ENCODE results near the gene RFNG. TPM values are rescaled to one million over a fixed set of nuclear protein-coding genes. Genes with fewer than 3 reads are reported as not detected.
"Not testable (repeated sequence)": the region's sequence is repeated elsewhere in the genome, so short reads cannot be mapped to it uniquely, and the experiment has no call there.

Gene RFNG
- total RNA-seq, 4 donors from 2014 or later, result 33.2 to 92.0 (median 48.8) TPM

DNA sequence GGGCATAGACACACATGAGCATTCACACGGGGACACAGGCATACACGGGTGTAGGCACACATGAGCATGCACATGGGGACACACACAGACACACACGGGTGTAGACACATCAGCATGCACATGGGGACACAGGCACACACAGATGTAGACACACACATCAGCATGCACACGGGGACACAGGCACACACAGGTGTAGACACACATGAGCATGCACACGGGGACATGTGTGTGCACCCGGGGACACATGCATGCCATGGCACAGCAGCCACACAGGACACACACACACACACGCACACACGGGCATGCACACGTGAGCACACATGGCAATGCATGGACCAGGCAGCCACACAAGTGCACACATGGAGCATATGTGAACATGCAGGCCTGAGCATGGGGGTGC, 9.0 kb downstream of the RFNG start:
- in situ Hi-C loops (cut with MboI; ENCODE audit: low pct_ligation_motif_present in 1 of 4, low pct_unique_long_range_greater_than_20kb in 1 of 4, low sequenced_read_pairs in 3 of 4), result loop anchor here in 2 of 4 donors (25.0 kb wide), 1 partner anchor 120 kb away; no protein-coding TSS in a partner anchor

GRCh38 chr17:82041144-82041814, 10.3 kb downstream of the RFNG start:
- 82 to 85% methylated on average over 15 to 17 of the region's 17 CpGs for WGBS, 2 donors (ENCODE audit: low coverage in 1 of 2)
- TF ChIP-seq POLR2A (IDR thresholded peaks at IDR 0.05) (no peak), EP300 (IDR thresholded peaks at IDR 0.05; ENCODE audit: low read depth) (no peak), POLR2AphosphoS5 (IDR thresholded peaks at IDR 0.05) (no peak)
- TF ChIP-seq, protein P1, sequence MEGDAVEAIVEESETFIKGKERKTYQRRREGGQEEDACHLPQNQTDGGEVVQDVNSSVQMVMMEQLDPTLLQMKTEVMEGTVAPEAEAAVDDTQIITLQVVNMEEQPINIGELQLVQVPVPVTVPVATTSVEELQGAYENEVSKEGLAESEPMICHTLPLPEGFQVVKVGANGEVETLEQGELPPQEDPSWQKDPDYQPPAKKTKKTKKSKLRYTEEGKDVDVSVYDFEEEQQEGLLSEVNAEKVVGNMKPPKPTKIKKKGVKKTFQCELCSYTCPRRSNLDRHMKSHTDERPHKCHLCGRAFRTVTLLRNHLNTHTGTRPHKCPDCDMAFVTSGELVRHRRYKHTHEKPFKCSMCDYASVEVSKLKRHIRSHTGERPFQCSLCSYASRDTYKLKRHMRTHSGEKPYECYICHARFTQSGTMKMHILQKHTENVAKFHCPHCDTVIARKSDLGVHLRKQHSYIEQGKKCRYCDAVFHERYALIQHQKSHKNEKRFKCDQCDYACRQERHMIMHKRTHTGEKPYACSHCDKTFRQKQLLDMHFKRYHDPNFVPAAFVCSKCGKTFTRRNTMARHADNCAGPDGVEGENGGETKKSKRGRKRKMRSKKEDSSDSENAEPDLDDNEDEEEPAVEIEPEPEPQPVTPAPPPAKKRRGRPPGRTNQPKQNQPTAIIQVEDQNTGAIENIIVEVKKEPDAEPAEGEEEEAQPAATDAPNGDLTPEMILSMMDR (IDR thresholded peaks at IDR 0.05), result no peak
- Histone ChIP-seq H3K36me3 (no peaks in the 10 kb centered on the region), H3K4me3 (no peak overlapping the region), H3K27ac (no peak overlapping the region), H3K4me1 (peaks cover 6 to 13% (median 11%) of the 10 kb centered on the region in 4 donors), H3K9me3 (no peaks in the 10 kb centered on the region), H3K27me3 (no peaks in the 10 kb centered on the region)
- in situ Hi-C loops (cut with MboI; ENCODE audit: low pct_ligation_motif_present in 1 of 4, low pct_unique_long_range_greater_than_20kb in 1 of 4, low sequenced_read_pairs in 3 of 4), result loop anchor here in 2 of 4 donors (25.0 kb wide), 1 partner anchor 121 kb away; no protein-coding TSS in a partner anchor
- no peak for DNase-seq
- intact Hi-C loops (cut with DNase I; ENCODE audit: low total_unique reads), result no loop called here

More for the DNA sequence above, 9.0 kb downstream of the RFNG start:
- no peak for DNase-seq
- H3K4me3 ChIP-seq, result no peak overlapping the region
- H3K4me1 ChIP-seq, result peaks cover 0 to 4% (median 4%) of the 10 kb centered on the region in 4 donors
- H3K36me3 ChIP-seq, result no peaks in the 10 kb centered on the region
- intact Hi-C loops (cut with DNase I; ENCODE audit: low total_unique reads), result no loop called here
- no peaks in the 10 kb centered on the region for H3K27me3 ChIP-seq
- WGBS, 2 donors (ENCODE audit: low coverage in 1 of 2), result 83% methylated on average over 9 of the region's 9 CpGs; no CpG with 5 or more reads in 1 of the 2 donors
- TF ChIP-seq EP300 (IDR thresholded peaks at IDR 0.05; ENCODE audit: low read depth) (no peak), POLR2A (IDR thresholded peaks at IDR 0.05) (no peak), POLR2AphosphoS5 (IDR thresholded peaks at IDR 0.05) (no peak)
- TF ChIP-seq, protein P1 (IDR thresholded peaks at IDR 0.05), result no peak
- no peak overlapping the region for H3K27ac ChIP-seq
- H3K9me3 ChIP-seq, result no peaks in the 10 kb centered on the region

DNA sequence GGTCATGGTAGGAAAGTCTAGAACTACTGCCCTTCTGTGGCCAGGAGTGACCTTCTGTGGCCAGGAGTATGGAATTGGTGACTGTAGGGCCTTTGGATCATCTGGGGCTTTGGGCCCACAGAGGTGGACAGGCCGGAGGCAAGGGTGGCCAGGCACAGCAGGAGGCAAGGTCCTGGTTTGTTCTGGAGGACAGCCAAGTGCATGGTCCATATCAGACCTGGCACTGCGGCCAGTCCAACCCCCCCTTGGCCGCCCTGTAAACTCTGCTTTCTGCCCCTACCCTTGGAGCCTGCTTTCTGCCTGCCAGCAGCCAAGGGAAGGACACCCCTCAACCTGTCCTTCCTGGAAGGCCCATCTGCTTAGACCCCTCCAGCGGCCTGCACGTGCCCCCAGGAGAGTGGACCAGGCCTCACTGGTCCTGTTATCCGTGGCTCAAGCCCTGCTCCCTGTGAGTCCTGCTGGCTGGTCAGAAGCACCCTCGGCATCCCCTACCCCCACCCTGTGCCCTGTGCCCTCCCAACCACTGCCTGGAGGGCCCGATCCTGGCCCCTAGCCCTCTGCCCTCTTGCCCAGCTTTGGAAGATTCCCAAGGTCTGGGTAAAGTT, 11.8 kb downstream of the RFNG start:
- TF ChIP-seq, protein P1 (IDR thresholded peaks at IDR 0.05), result no peak
- no peak for TF ChIP-seq POLR2AphosphoS5 (IDR thresholded peaks at IDR 0.05)
- TF ChIP-seq POLR2A (IDR thresholded peaks at IDR 0.05), result no peak
- TF ChIP-seq EP300 (IDR thresholded peaks at IDR 0.05; ENCODE audit: low read depth), result no peak
- Histone ChIP-seq H3K36me3 (no peaks in the 10 kb centered on the region), H3K9me3 (no peaks in the 10 kb centered on the region), H3K27ac (no peak overlapping the region), H3K4me3 (no peak overlapping the region), H3K27me3 (no peaks in the 10 kb centered on the region), H3K4me1 (peaks cover 8 to 17% (median 13%) of the 10 kb centered on the region in 4 donors)
- WGBS, 2 donors (ENCODE audit: low coverage in 1 of 2), result 90% methylated on average over 2 to 8 of the region's 8 CpGs
- in situ Hi-C loops (cut with MboI; ENCODE audit: low pct_ligation_motif_present in 1 of 4, low pct_unique_long_range_greater_than_20kb in 1 of 4, low sequenced_read_pairs in 3 of 4), result loop anchor here in 3 of 4 donors (10.0 to 25.0 kb wide), 2 partner anchors 115 to 123 kb away; no protein-coding TSS in a partner anchor
- intact Hi-C loops (cut with DNase I; ENCODE audit: low total_unique reads), result no loop called here
- no peak for DNase-seq

DNA sequence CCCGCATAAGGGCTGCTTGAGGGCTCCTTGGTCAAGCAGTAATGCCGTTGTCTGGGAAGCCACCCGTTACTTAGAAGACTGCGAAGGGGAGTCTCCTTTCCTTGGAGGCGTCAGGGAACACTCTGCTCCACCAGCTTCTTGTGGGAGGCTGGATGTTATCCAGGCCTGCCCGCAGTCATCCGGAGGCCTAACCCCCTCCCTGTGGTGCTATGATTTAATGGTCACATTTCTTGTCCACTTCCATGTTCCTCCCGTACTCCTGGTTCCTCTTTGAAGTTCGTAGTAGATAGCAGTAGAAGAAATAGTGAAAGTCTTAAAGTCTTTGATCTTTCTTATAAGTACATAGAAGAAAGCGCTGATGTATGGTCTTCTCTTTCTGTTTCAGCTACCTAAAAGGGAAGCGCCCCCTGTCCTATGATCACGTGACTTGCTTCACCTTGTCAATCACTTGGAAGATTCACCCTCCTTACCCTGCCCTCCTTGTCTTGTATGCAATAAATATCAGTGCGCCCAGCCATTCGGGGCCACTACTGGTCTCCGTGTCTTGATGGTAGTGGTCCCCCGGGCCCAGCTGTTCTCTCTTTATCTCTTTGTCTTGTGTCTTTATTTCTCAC, 12.7 kb downstream of the RFNG start:
- peaks cover 8 to 17% (median 13%) of the 10 kb centered on the region in 4 donors for H3K4me1 ChIP-seq
- in situ Hi-C loops (cut with MboI; ENCODE audit: low pct_ligation_motif_present in 1 of 4, low pct_unique_long_range_greater_than_20kb in 1 of 4, low sequenced_read_pairs in 3 of 4), result loop anchor here in 3 of 4 donors (10.0 to 25.0 kb wide), 2 partner anchors 116 to 123 kb away; no protein-coding TSS in a partner anchor
- H3K36me3 ChIP-seq; intact Hi-C loops (cut with DNase I; ENCODE audit: low total_unique reads); H3K9me3 ChIP-seq; H3K4me3 ChIP-seq; DNase-seq; H3K27ac ChIP-seq; H3K27me3 ChIP-seq: not testable (repeated sequence)
- 67 to 80% methylated on average over 8 to 16 of the region's 16 CpGs for WGBS, 2 donors (ENCODE audit: low coverage in 1 of 2)

All from transverse colon (tissue), 4 donors.